GM04504 (cell line): ENCODE data around the gene SORCS3.

Source experiments
- DNase-seq: peaks from one replicate; pipeline ENCODE4 v3.0.0-alpha.2; 2012; ENCODE audit warnings: low read depth

Gene SORCS3

GRCh38 chr10:104641187-104641936 is at the start of gene SORCS3:
Gene SORCS3 (plus strand): TSS chr10:104641290.
- DNase-seq: no peak

GRCh38 chr10:104591441-104591840 is 49.6 kb upstream of the SORCS3 start:
- DNase-seq: no peak

GRCh38 chr10:104601166-104601565 is 39.9 kb upstream of the SORCS3 start:
- DNase-seq: no peak

GRCh38 chr10:104608091-104608828 is 32.8 kb upstream of the SORCS3 start:
- no peak for DNase-seq

- no peak for DNase-seq
These were observed 28.4 kb upstream of the SORCS3 start for GRCh38 chr10:104612571-104613205.

GRCh38 chr10:104613406-104613805 is 27.7 kb upstream of the SORCS3 start:
- no peak for DNase-seq

- DNase-seq: no peak
These were observed 26.8 kb upstream of the SORCS3 start for GRCh38 chr10:104614245-104614831.

- no peak for DNase-seq
These were observed 26.0 kb upstream of the SORCS3 start for GRCh38 chr10:104615136-104615535.

GRCh38 chr10:104617831-104618230 is 23.3 kb upstream of the SORCS3 start:
- DNase-seq: no peak

GRCh38 chr10:104622175-104622574 is 18.9 kb upstream of the SORCS3 start:
- DNase-seq: no peak

- DNase-seq: no peak
These were observed 18.4 kb upstream of the SORCS3 start for GRCh38 chr10:104622598-104623209.

- DNase-seq: no peak
These were observed 10.4 kb upstream of the SORCS3 start for GRCh38 chr10:104630731-104631130.

- no peak for DNase-seq
These were observed 9.1 kb upstream of the SORCS3 start for GRCh38 chr10:104631946-104632345.

GRCh38 chr10:104638861-104639589 is 2.1 kb upstream of the SORCS3 start:
- no peak for DNase-seq

- DNase-seq: no peak
These were observed 1.3 kb upstream of the SORCS3 start for GRCh38 chr10:104639590-104640338.

GRCh38 chr10:104640339-104641186 is 527 bp upstream of the SORCS3 start:
- no peak for DNase-seq

- no peak for DNase-seq
These were observed 1.0 kb downstream of the SORCS3 start for GRCh38 chr10:104641937-104642657.

GRCh38 chr10:104642658-104643302 is 1.7 kb downstream of the SORCS3 start:
- DNase-seq: no peak

- DNase-seq: no peak
These were observed 2.2 kb downstream of the SORCS3 start for GRCh38 chr10:104643303-104643663.
